Activated T-cell treated with anti-CD3 and anti-CD28 coated beads, Interleukin-2, amount 50 U/mL, for 24 hours (primary cell): Measurements from ENCODE around the gene RRM1.
"Not testable (repeated sequence)": the region's sequence is repeated elsewhere in the genome, so short reads cannot be mapped to it uniquely, and the experiment has no call there.

Source experiments
- DNase-seq: peaks from one replicate; pipeline ENCODE4 v3.0.0-alpha.2; 2020
- H3K27ac Mint-ChIP-seq: 2 replicates; pipeline ENCODE4 v1.8.0; 2020; ENCODE audit warnings: mild to moderate bottlenecking, mixed read lengths
- H3K27me3 Mint-ChIP-seq: 2 replicates; pipeline ENCODE4 v1.8.0; 2020; ENCODE audit warnings: mixed read lengths
- H3K36me3 Mint-ChIP-seq: 2 replicates; pipeline ENCODE4 v1.8.0; 2020; ENCODE audit warnings: low read depth, mixed read lengths
- H3K4me1 Mint-ChIP-seq: 2 replicates; pipeline ENCODE4 v1.8.0; 2020; ENCODE audit warnings: low read depth, mixed read lengths
- H3K4me3 Mint-ChIP-seq: 2 replicates; pipeline ENCODE4 v1.8.0; 2020; ENCODE audit warnings: mild to moderate bottlenecking, moderate library complexity, mixed read lengths
- H3K9me3 Mint-ChIP-seq: 2 replicates; pipeline ENCODE4 v1.8.0; 2020; ENCODE audit warnings: mixed read lengths

The RRM1 gene

DNA sequence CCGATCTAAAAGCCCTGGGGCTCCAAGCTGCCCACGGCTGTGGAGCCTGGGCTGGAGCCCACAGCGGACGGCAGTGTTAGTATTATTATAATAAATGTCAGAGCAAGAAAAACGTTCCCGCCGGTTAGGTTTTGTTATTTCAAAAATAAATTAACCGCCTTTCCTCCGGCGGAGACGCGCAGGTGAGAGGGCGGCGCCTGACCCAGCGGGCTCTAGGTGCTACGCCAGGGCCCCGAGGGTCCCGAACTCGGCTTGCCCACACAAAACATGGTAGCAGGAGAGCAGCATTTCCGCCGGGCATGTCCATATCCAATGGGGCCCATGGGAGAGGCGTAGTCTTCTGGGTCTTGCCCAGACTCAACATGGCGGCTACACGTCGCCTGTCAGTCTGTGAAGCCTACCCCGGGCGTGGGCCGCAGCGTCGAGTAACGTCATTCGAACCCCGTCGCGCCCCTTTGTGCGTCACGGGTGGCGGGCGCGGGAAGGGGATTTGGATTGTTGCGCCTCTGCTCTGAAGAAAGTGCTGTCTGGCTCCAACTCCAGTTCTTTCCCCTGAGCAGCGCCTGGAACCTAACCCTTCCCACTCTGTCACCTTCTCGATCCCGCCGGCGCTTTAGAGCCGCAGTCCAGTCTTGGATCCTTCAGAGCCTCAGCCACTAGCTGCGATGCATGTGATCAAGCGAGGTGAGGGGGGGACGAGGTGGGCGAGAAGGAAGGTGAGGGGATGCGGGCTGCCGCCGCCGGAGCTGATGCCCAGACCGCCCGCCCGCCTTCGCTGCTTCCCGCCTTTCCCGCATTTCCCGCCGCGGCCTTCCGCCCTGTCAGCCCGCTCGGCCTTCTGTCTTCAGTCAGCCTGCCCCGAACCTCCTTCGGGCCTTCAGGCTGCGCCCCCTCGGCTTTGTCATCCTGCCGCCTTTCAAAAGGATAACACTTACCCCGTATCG is at the start of gene RRM1:
RRM1 (plus strand) TSS at position 452 of the 944 bp plus-strand sequence; CDS start at position 666, 214 bp downstream.
- no peaks in the 10 kb centered on the region for H3K9me3 Mint-ChIP-seq
- DNase-seq: peak; percentile 97
- peaks cover 76% of the 10 kb centered on the region for H3K4me1 Mint-ChIP-seq
- H3K36me3 Mint-ChIP-seq: peaks cover 78% of the 10 kb centered on the region
- H3K4me3 Mint-ChIP-seq: peak within 1 kb of the TSS; percentile 99
- peak within 1 kb of the TSS; percentile 98 for H3K27ac Mint-ChIP-seq
- H3K27me3 Mint-ChIP-seq: no peaks in the 10 kb centered on the region

DNA sequence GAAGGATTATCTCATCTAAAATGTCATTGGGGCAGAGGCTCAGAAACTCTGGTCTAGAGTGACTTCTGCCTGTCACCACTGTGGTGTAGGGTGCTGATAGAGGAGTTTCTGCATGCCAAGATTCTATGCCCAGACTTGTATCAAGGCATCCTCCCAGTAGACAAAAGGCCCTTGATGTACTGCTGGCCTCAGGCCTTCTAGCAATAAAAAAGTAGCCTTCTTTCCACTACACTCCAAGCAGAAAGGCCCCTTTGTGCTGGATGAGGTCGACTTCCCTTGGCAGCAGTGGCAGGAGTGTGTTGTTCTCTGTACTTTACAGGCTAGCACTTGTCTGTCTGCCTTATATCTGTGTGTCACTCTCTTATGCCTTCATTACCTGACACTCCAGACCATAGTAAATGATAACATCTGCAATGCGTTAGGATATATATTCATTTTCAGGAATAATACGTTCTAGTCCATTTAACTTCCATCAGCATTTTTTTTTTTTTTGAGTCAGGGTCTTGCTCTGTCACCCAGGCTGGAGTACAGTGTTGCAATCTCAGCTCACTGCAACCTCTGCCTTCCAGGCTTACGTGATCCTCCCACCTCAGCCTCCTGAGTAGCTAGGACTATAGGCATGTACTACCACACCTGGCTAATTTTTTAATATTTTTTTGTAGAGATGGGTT is 49.5 kb upstream of the RRM1 start:
- H3K4me1 Mint-ChIP-seq: peaks cover 39% of the 10 kb centered on the region
- H3K36me3 Mint-ChIP-seq: peaks cover 17% of the 10 kb centered on the region
- H3K4me3 Mint-ChIP-seq: no peak overlapping the region
- peak overlapping the region; percentile 14 for H3K27ac Mint-ChIP-seq
- H3K9me3 Mint-ChIP-seq: no peaks in the 10 kb centered on the region
- no peak for DNase-seq
- H3K27me3 Mint-ChIP-seq: no peaks in the 10 kb centered on the region

DNA sequence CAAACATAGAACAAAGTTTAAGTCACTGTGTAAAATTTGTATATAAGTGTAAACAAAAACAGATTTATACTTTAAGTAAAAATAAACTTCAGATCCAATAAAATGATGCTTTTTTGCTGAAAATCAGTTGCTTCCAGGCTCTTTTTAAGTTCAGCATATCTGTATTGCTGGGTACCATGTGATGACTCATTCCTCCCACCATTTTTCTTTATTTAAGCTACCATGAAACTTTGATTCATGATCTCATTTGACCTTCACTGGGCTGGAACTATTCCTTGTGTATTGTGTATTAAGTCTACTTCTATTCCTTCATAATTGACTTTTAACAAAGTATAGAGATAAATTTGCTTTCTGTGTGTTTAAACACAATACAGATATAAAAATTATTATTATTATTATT is 46.3 kb upstream of the RRM1 start:
- Mint-ChIP-seq H3K9me3 (no peaks in the 10 kb centered on the region), H3K4me1 (peaks cover 27% of the 10 kb centered on the region), H3K4me3 (no peak overlapping the region), H3K27me3 (no peaks in the 10 kb centered on the region), H3K36me3 (peaks cover 37% of the 10 kb centered on the region), H3K27ac (no peak overlapping the region)
- DNase-seq: no peak

DNA sequence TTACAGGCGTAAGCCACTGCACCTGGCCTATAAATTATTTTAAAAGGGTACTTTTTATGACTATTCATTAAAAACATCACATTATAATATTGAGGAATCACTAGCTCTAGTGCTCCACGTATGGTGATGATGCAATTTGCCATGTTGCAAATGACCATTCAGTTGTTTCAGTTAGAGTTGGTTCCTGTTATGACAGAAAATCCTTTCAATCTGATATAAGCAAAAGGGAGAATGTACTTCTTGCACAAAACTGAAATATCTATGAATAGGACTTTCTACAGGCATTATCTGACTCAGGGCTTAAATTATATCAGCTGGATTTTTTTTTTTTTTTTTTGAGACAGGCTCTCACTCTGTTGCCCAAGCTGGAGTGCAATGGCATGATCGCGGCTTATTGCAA is 45.6 kb upstream of the RRM1 start:
- no peaks in the 10 kb centered on the region for H3K9me3 Mint-ChIP-seq
- H3K4me3 Mint-ChIP-seq: no peak overlapping the region
- peaks cover 37% of the 10 kb centered on the region for H3K36me3 Mint-ChIP-seq
- no peak overlapping the region for H3K27ac Mint-ChIP-seq
- H3K27me3 Mint-ChIP-seq: no peaks in the 10 kb centered on the region
- H3K4me1 Mint-ChIP-seq: peaks cover 25% of the 10 kb centered on the region
- DNase-seq: no peak

- Mint-ChIP-seq H3K9me3 (no peaks in the 10 kb centered on the region), H3K27ac (no peak overlapping the region), H3K4me1 (peaks cover 19% of the 10 kb centered on the region), H3K27me3 (no peaks in the 10 kb centered on the region), H3K4me3 (no peak overlapping the region), H3K36me3 (peaks cover 38% of the 10 kb centered on the region)
- no peak for DNase-seq
Observed at GRCh38 chr11:4050138-4050537, 44.5 kb upstream of the RRM1 start.

DNA sequence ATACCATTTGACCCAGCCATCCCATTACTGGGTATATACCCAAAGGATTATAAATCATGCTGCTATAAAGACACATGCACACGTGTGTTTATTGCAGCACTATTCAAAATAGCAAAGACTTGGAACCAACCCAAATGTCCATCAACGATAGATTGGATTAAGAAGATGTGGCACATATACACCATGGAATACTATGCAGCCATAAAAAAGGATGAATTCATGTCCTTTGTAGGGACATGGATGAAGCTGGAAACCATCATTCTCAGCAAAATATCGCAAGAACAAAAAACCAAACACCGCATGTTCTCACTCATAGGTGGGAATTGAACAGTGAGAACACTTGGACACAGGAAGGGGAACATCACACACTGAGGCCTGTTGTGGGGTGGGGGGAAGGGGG is 41.4 kb upstream of the RRM1 start:
- H3K4me1 Mint-ChIP-seq: peaks cover 28% of the 10 kb centered on the region
- H3K27ac Mint-ChIP-seq, DNase-seq, H3K27me3 Mint-ChIP-seq, H3K4me3 Mint-ChIP-seq, H3K9me3 Mint-ChIP-seq: not testable (repeated sequence)
- H3K36me3 Mint-ChIP-seq: peaks cover 53% of the 10 kb centered on the region

GRCh38 chr11:4054643-4055042 is 40.0 kb upstream of the RRM1 start:
- Mint-ChIP-seq H3K4me1 (peaks cover 33% of the 10 kb centered on the region), H3K4me3 (no peak overlapping the region), H3K36me3 (peaks cover 61% of the 10 kb centered on the region), H3K27me3 (no peaks in the 10 kb centered on the region), H3K9me3 (no peaks in the 10 kb centered on the region), H3K27ac (no peak overlapping the region)
- no peak for DNase-seq

GRCh38 chr11:4059424-4059823 is 35.2 kb upstream of the RRM1 start:
- H3K27me3 Mint-ChIP-seq: no peaks in the 10 kb centered on the region
- no peak for DNase-seq
- H3K4me1 Mint-ChIP-seq: peaks cover 40% of the 10 kb centered on the region
- H3K4me3 Mint-ChIP-seq: no peak overlapping the region
- H3K9me3 Mint-ChIP-seq: no peaks in the 10 kb centered on the region
- peaks cover 70% of the 10 kb centered on the region for H3K36me3 Mint-ChIP-seq
- H3K27ac Mint-ChIP-seq: peak overlapping the region; percentile 95

- Mint-ChIP-seq H3K27ac (peak overlapping the region; percentile 61), H3K36me3 (peaks cover 68% of the 10 kb centered on the region), H3K4me3 (no peak overlapping the region), H3K9me3 (no peaks in the 10 kb centered on the region), H3K27me3 (no peaks in the 10 kb centered on the region), H3K4me1 (peaks cover 47% of the 10 kb centered on the region)
- no peak for DNase-seq
Observed at GRCh38 chr11:4060182-4060923, 34.2 kb upstream of the RRM1 start.

GRCh38 chr11:4061700-4062099 is 32.9 kb upstream of the RRM1 start:
- H3K4me3 Mint-ChIP-seq: no peak overlapping the region
- no peaks in the 10 kb centered on the region for H3K27me3 Mint-ChIP-seq
- peaks cover 55% of the 10 kb centered on the region for H3K4me1 Mint-ChIP-seq
- H3K9me3 Mint-ChIP-seq: no peaks in the 10 kb centered on the region
- no peak overlapping the region for H3K27ac Mint-ChIP-seq
- DNase-seq: no peak
- peaks cover 57% of the 10 kb centered on the region for H3K36me3 Mint-ChIP-seq

GRCh38 chr11:4063348-4063747 is 31.3 kb upstream of the RRM1 start:
- Mint-ChIP-seq H3K27me3 (no peaks in the 10 kb centered on the region), H3K9me3 (no peaks in the 10 kb centered on the region), H3K27ac (no peak overlapping the region), H3K4me1 (peaks cover 56% of the 10 kb centered on the region), H3K4me3 (no peak overlapping the region), H3K36me3 (peaks cover 52% of the 10 kb centered on the region)
- DNase-seq: no peak

- Mint-ChIP-seq H3K4me1 (peaks cover 57% of the 10 kb centered on the region), H3K4me3 (no peak overlapping the region), H3K27me3 (no peaks in the 10 kb centered on the region), H3K27ac (peak overlapping the region; percentile 75), H3K36me3 (peaks cover 47% of the 10 kb centered on the region), H3K9me3 (no peaks in the 10 kb centered on the region)
- DNase-seq: no peak
Observed at GRCh38 chr11:4064278-4064955, 30.2 kb upstream of the RRM1 start.

- Mint-ChIP-seq H3K9me3 (no peaks in the 10 kb centered on the region), H3K27ac (peak overlapping the region; percentile 75), H3K4me3 (no peak overlapping the region), H3K4me1 (peaks cover 63% of the 10 kb centered on the region), H3K36me3 (peaks cover 40% of the 10 kb centered on the region), H3K27me3 (no peaks in the 10 kb centered on the region)
- no peak for DNase-seq
Observed at GRCh38 chr11:4065086-4065485, 29.5 kb upstream of the RRM1 start.
